HepG2 (cell line): ENCODE measurements around the gene CCDC201. TPM values are rescaled to one million over a fixed set of nuclear protein-coding genes. Genes with fewer than 3 reads are reported as not detected.

Experiments
- ARID5B ChIP-seq: IDR thresholded peaks from 2 replicates; pipeline ENCODE4 v1.4.0; 2020; ENCODE audit warnings: mild to moderate bottlenecking, missing genetic modification reagents
- ESRRA ChIP-seq: sonication (generic); formaldehyde crosslinking; IDR thresholded peaks from 2 replicates; pipeline ENCODE4 v1.5.1; 2020; ENCODE audit warnings: mild to moderate bottlenecking, low read depth, missing genetic modification reagents
- HNF1B ChIP-seq: sonication (generic); formaldehyde crosslinking; IDR thresholded peaks from 2 replicates; pipeline ENCODE4 v1.5.1; 2020; ENCODE audit warnings: mild to moderate bottlenecking, moderate library complexity, missing genetic modification reagents
- KAT8 ChIP-seq: IDR thresholded peaks from 2 replicates; pipeline ENCODE4 v1.6.1; 2016; ENCODE audit warnings: missing genetic modification reagents, missing compliant biosample characterization
- KLF9 ChIP-seq: IDR thresholded peaks from 2 replicates; pipeline ENCODE4 v1.6.1; 2016; ENCODE audit warnings: low read depth
- MAFK ChIP-seq, 2 experiments: IDR thresholded peaks in 1 of 2; conservative IDR thresholded peaks in 1 of 2; 2 replicates each; pipeline ENCODE4 v1.6.1; 2011; ENCODE audit warnings: improper control_type of control experiment in 2 of 2, low read length in 2 of 2
- NCOA2 ChIP-seq: sonication (generic); formaldehyde crosslinking; IDR thresholded peaks from 2 replicates; pipeline ENCODE4 v1.8.0; 2022; ENCODE audit warnings: inconsistent platforms
- NR2C2 ChIP-seq: sonication (generic); formaldehyde crosslinking; IDR thresholded peaks from 2 replicates; pipeline ENCODE4 v1.4.0; 2020; ENCODE audit warnings: missing genetic modification reagents, mild to moderate bottlenecking, moderate library complexity, borderline replicate concordance
- PAX8 ChIP-seq: sonication (generic); formaldehyde crosslinking; IDR thresholded peaks from 2 replicates; pipeline ENCODE4 v1.8.0; 2022; ENCODE audit warnings: mild to moderate bottlenecking, missing genetic modification reagents, borderline replicate concordance
- RAD21 ChIP-seq: fragments of 450-650 bp; formaldehyde crosslinking; IDR thresholded peaks from 2 replicates; pipeline ENCODE4 v1.5.0; 2020; ENCODE audit warnings: mild to moderate bottlenecking
- RBM39 ChIP-seq: fragments of 200-400 bp; formaldehyde crosslinking; IDR thresholded peaks from one replicate; pipeline ENCODE4 v1.6.1; 2018; ENCODE audit warnings: antibody characterized with exemption, mild to moderate bottlenecking, low read depth, low read length; ENCODE audit not compliant: poor library complexity, severe bottlenecking
- RFXAP ChIP-seq: sonication (generic); formaldehyde crosslinking; IDR thresholded peaks from 2 replicates; pipeline ENCODE4 v1.4.0; 2020; ENCODE audit warnings: missing genetic modification reagents, borderline replicate concordance
- SNAPC5 ChIP-seq: sonication (generic); formaldehyde crosslinking; IDR thresholded peaks from 2 replicates; pipeline ENCODE4 v1.8.1; 2023; ENCODE audit warnings: mild to moderate bottlenecking, missing genetic modification reagents, borderline replicate concordance
- SP2 ChIP-seq: sonication (generic); formaldehyde crosslinking; IDR thresholded peaks from 2 replicates; pipeline ENCODE4 v1.5.1; 2020; ENCODE audit warnings: mild to moderate bottlenecking, missing genetic modification reagents
- ZBTB26 ChIP-seq: IDR thresholded peaks from 2 replicates; pipeline ENCODE4 v1.6.1; 2016; ENCODE audit warnings: missing compliant biosample characterization, missing genetic modification reagents, borderline replicate concordance
- ZBTB33 ChIP-seq: sonication (generic); formaldehyde crosslinking; IDR thresholded peaks from 2 replicates; pipeline ENCODE4 v1.4.0; 2020; ENCODE audit warnings: missing genetic modification reagents
- ZFP62 ChIP-seq: sonication (generic); formaldehyde crosslinking; IDR thresholded peaks from 2 replicates; pipeline ENCODE4 v1.4.0; 2020; ENCODE audit warnings: missing genetic modification reagents
- ZNF333 ChIP-seq: sonication (generic); formaldehyde crosslinking; IDR thresholded peaks from 2 replicates; pipeline ENCODE4 v1.4.0; 2020; ENCODE audit warnings: mild to moderate bottlenecking, missing genetic modification reagents, borderline replicate concordance
- ZNF660 ChIP-seq: sonication (generic); formaldehyde crosslinking; IDR thresholded peaks from 2 replicates; pipeline ENCODE4 v1.5.1; 2020; ENCODE audit warnings: mild to moderate bottlenecking, low read depth, missing genetic modification reagents, borderline replicate concordance
- ZNF749 ChIP-seq: sonication (generic); formaldehyde crosslinking; IDR thresholded peaks from 2 replicates; pipeline ENCODE4 v1.8.0; 2022; ENCODE audit warnings: mild to moderate bottlenecking, missing genetic modification reagents, moderate library complexity, borderline replicate concordance
- polyA plus RNA-seq, 8 experiments: library from polyadenylated mRNA; depleted of rRNA in 3 of 8; stranded (reverse) in 7 of 8; unstranded in 1 of 8; fragments of >200 nt; fragmentation: Illumina TruSeq in 4 of 8; extraction: Trizol in 4 of 8; gene quantifications; 2 replicates each; pipeline versions ENCODE4 v1.2.1 to v1.2.3, GENCODE V29; 2011 to 2016; ENCODE audit warnings: low read depth in 4 of 8, missing spikeins in 1 of 8, mixed read lengths in 1 of 8; ENCODE audit not compliant: insufficient read depth in 1 of 8
- total RNA-seq, 5 experiments: library from RNA; depleted of rRNA; stranded (reverse); fragments of >200 nt; fragmentation: Illumina TruSeq; extraction: Trizol; gene quantifications; 2 replicates each; pipeline ENCODE4 v1.2.3, GENCODE V29; 2016; ENCODE audit warnings: low read depth in 1 of 5

CCDC201 gene
- total and polyA plus RNA-seq, 2 of the 13 experiments (the other 11 are each of a cell fraction or from before 2014, with no cell fraction given) = 0.92 TPM; not detected in 1

- no peak; the same call in none of the 2 replicates for TF ChIP-seq ZBTB26 (CRISPR knock-in tag)
- no peak for TF ChIP-seq PAX8 (CRISPR knock-in tag)
- TF ChIP-seq KLF9 = peak; percentile 87; the same call in 1 of the 2 replicates
- TF ChIP-seq KAT8 = no peak; the same call in 1 of the 2 replicates
- no peak; the same call in 1 of the 2 replicates for TF ChIP-seq ZNF333
- no peak; the same call in 1 of the 2 replicates for TF ChIP-seq ARID5B (CRISPR knock-in tag)
- TF ChIP-seq NR2C2 (CRISPR knock-in tag) = peak; percentile 38; the same call in 1 of the 2 replicates
- no peak for TF ChIP-seq MAFK (conservative IDR thresholded peaks at IDR 0.05 in 1 of 2, IDR thresholded peaks at IDR 0.05 in 1 of 2; ENCODE audit: low read length in 2 of 2)
- peak; percentile 81; the same call in 1 of the 2 replicates for TF ChIP-seq SNAPC5 (CRISPR knock-in tag)
- TF ChIP-seq RBM39 = no peak
- TF ChIP-seq ZBTB33 (CRISPR knock-in tag) = peak; percentile 5; the same call in 1 of the 2 replicates
- TF ChIP-seq RAD21 (CRISPR knock-in tag) = no peak
- TF ChIP-seq ESRRA = no peak
- TF ChIP-seq ZNF660 (CRISPR knock-in tag) = no peak
- TF ChIP-seq SP2 = no peak
- TF ChIP-seq NCOA2 (CRISPR knock-in tag) = no peak; the same call in 1 of the 2 replicates
- TF ChIP-seq ZNF749 (CRISPR knock-in tag) = peak; percentile 31; the same call in 1 of the 2 replicates
- no peak for TF ChIP-seq RFXAP (CRISPR knock-in tag)
- TF ChIP-seq ZFP62 (CRISPR knock-in tag) = no peak
- no peak for TF ChIP-seq HNF1B (CRISPR knock-in tag)
Measured at GRCh38 chr7:45889367-45890067, 16.6 kb upstream of the CCDC201 start (continued).
